ENCODE data around the gene LRIT2.

The LRIT2 gene

DNA sequence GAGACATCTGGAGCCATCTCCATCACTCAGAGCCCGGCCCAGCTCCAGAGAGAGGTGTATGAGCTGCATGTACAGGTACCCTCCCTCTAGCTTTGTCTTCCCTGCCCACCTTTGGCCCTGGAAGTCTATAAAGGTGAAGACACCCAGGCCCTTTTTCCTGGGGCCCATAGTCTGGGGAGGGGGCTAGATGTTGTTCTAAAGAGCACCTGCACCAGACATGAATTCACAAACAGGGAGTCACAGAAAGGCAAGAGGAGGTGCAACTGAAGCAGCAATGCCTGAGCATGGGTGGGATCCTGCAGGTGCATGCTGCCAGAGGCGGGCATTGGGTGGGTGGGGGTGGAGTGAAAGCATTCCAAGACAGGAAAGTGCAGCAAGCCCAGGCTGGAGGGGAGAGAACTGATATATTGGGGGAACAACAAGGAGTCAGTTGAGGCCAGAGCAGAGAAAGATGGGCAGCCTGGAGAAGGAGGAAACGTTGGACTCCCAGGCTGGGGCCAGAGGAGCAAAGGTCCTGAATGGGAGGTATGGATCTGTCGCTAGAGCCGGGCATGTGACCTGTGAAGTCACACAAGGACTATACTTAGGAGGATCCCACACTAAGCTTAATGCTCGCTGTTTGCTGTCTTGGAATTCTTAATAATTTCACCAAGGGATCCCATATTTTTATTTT lies 19.4 kb downstream of the LRIT2 start:
- no peak for DNase-seq (ENCODE audit: low spot score)

DNA sequence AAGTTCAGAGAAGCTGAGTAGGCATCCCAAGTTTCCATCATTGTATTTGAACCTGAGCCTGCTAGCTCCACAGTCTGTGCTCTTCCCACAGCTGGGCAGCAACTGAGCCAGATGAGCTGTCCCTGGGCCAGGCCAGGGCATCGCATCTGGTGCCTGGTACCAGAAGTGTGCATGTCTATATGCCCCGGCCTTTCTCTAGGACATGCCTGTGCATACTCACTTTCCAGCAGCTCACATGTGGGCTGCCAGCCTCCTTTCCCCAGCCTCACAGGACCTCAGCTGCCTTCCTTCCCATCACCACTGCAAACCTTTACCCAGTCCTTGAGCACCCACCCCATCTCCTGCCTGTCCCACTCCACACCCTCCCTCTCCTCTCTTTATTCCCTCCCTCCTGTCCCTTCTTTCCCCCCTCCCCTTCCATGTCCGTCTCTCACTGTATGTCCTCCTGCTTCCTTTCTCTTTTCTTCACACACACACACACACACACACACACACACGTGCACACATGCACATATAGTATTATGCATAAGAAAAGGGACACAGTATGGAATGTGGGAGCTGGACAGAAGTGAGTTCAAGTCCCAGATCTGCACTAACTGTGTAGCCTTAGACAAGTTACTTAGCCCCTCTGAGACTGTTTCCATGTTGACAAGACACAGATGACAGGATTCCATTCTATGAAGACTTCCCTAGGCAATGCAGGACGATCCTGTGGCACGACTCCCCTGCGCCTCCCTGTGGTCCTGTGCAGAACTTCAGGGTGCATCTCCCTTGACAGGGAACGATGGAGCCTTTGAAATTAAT lies 20.1 kb downstream of the LRIT2 start:
- DNase-seq (ENCODE audit: low spot score), result peak; percentile 63

DNA sequence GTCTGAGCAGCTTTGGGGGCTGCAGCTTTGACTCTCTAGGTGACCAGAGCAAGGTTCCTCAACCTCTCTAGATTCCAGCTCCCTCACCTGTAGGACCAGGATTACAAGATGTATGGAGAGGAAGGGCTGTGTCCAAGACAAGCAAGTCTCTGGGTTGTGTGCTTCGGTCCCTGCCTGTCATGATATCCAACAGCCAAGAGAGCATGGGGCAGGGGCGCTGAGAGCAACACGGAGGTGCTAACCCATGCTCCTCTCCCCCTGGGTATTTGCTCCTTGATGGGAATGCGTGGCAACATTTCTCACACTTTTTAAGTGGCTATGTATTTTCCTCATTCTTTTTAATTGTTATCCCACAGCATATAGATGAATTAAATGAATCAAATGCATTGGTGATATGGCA lies 20.7 kb downstream of the LRIT2 start:
- DNase-seq (ENCODE audit: low spot score), result no peak

DNA sequence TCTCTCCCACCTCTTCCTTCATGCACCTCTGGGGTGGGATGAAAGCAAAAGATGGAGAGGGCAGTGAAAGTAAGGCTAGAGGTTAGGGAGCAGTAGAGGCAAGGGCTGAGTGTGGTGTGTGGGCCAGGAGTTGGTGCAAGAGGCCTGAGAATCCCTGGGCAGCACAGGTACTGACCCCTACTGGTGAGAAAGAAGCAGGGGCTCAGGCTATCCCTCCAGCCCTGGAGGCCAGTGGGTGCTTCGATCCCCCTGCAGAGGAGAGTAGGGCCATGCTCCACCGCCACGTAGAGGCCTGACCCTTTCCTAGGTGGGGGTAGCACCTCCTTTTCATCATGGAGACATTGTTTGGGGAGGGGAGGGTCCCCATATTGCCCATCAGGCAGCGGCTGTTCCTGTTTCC lies 21.2 kb downstream of the LRIT2 start:
- no peak for DNase-seq (ENCODE audit: low spot score)

DNA sequence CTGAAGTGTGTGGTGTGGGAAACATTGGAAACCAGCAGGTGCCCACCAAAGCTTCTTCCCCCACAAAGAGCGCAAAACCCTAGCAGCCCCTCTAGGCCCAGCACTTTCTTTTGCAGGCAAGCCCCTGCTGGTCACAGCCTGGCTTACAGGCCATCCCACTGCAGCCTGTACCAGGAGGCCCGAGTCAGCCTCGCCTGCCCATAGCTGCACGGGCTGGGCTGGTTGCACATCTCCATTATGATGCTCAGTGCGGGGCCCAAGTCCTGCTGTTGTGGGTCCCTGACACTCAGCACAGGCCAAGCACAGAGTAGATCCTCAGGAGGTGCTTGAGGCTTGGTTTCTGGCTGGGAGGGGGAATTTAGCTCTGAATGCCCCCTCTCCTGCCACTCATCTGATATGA lies 23.0 kb downstream of the LRIT2 start:
- DNase-seq (ENCODE audit: low spot score), result no peak

DNA sequence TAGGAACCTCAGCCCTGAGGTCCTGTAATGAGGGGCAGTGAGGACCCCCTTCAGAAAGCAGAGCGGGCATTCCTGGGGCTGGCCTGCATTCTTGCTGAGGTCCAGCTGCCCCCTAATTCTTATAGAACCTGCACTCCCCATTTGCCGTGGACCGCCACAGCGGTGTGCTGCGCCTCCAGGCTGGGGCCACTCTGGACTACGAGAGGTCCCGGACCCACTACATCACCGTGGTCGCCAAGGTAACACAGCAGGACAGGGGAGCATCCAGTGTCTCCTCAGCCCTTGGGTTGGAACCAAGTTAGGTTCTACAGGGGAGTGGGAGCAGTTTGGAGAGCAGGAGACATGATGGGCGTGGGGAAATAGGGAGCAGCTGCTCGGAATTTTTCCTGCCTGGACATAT lies 23.7 kb downstream of the LRIT2 start:
- no peak for DNase-seq (ENCODE audit: low spot score)

DNA sequence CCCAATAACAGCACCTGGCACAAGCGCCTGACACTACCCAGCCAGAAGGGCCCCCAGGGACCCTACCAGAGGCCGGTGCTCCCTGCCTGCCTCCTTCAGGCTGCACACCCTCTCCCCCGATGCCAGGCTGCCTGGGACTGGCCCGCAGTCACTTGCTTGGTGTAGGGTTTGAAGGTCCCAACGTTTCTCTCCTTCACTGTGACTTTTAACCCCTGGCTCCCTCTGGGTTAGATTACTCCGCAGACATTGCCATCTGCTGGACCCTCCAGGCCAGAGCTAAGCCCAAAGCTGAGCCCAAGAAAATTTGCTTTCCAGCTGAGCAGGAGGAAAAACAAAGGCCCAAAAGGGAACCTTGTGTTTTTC lies 24.1 kb downstream of the LRIT2 start:
- DNase-seq (ENCODE audit: low spot score), result no peak

DNA sequence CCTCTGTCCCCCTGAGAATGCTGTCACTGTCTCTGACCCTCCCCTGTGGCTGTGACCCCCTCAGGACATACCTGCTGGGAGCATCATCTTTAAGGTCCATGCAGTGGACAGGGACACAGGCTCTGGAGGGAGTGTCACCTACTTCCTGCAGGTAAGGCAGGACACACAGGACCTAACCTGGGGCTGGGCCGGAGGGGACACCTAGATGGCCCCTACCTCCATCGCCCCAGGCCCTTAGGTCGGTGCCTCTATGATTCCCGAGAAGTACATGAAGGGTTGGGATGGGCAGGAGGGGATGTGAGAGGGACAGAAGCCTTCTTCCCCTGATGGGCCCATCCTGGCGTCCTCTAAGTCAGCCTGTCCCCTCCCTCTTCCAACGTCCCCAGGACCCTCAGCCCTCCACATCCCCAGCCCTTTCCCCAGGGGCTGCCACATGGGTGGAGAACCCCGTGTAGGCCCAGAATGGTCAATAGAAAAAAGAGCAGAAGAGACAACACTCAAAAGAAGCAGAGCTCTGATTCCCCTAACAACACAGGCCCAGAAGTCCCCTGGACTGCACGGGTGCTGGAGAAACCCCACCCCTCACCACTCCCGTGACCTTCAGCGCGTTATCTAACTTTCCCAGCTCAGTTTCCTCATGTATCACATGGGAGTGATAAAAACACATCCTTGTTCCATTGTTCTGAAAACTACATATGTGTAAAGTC lies 24.7 kb downstream of the LRIT2 start:
- no peak for DNase-seq (ENCODE audit: low spot score)

DNA sequence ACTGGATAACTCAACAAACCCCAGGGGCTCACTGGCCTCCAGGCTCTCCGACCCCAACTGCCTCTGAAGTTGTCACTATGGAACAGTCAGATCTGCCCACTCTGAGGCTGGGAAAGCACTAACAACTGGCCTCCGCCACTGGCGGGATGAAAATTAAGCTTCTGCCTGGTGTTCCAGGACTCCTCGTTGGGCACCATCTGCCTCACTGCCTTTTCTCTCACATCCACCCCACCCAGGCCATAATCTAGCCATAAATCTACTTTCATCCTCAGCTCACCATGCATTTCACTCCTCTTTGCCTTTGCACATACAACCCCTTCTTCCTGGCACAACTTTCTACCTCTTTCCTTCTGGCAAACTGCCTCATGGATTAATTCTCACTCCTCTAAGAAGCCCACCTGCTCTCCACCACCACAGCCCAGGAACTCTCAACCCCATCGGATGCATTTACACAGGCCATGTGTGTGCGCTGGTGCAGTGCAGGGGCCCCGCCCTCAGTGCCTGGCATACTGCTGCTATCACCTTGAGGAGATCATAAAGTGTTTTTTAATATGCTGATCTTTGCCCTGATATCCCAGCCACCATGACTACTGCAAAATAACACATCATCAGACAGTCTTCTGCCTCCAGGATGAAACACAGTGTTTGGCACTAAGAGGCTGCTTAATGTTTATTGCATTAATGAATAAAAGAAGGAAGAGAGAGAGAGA lies 27.0 kb downstream of the LRIT2 start:
- no peak for DNase-seq (ENCODE audit: low spot score)

DNA sequence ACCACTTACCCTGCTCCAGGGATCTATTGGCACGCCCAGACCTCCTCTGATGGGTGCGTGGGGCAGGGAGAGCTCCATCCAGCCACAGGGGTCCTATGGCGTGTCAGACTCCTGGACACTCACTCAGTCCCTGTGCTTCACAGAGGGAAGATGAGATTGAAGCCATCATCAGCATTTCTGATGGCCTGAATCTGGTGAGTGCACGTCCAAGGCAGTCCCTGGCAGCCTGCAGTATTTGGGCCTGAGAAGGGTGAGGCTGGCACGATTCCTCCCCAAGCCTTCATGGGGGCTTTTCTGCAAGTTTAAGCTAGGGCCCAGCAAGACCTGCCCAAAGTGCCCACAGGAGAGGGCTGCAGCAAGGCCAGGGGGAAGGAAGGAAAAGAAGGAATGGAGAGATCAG lies 27.7 kb downstream of the LRIT2 start:
- DNase-seq (ENCODE audit: low spot score), result no peak

DNA sequence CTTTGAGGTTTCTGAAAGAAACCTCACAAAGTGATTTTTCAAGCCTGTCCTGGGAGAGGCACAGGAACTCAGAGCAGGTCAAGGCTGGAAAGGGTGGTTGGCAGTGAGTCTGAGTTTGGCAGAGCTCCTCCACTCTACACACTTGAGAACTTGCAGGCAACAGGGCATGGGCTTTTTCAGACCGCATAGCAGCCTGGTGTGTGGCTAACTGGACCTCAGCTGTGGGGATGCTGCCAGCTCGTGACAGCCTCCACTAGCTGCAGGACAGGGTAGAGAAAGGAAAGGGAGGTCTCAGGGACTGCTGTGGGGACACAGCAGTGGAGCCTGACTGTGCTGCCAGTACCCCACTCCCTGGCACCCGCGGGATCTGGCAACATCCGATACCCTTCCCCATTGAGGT lies 28.4 kb downstream of the LRIT2 start:
- DNase-seq (ENCODE audit: low spot score), result no peak

DNA sequence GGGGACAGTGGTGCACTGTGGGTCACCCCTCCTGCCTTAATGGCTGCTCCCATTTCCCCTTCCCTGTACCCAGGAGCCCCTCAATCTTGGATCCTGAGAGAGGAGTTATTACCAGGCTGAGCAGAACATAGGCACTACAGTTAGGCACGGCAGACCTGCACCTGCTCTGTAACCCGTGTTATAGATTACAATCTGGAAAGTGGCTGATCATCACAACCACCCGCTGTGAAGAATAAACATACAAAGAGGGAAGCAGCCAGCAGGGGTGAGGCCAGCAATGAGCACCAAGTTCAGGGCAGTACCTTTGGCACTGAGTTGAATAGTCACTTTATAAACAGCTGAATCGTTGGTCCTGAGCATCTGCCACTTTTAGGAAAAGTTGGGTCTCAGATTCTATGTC lies 29.3 kb downstream of the LRIT2 start:
- no peak for DNase-seq (ENCODE audit: low spot score)

DNA sequence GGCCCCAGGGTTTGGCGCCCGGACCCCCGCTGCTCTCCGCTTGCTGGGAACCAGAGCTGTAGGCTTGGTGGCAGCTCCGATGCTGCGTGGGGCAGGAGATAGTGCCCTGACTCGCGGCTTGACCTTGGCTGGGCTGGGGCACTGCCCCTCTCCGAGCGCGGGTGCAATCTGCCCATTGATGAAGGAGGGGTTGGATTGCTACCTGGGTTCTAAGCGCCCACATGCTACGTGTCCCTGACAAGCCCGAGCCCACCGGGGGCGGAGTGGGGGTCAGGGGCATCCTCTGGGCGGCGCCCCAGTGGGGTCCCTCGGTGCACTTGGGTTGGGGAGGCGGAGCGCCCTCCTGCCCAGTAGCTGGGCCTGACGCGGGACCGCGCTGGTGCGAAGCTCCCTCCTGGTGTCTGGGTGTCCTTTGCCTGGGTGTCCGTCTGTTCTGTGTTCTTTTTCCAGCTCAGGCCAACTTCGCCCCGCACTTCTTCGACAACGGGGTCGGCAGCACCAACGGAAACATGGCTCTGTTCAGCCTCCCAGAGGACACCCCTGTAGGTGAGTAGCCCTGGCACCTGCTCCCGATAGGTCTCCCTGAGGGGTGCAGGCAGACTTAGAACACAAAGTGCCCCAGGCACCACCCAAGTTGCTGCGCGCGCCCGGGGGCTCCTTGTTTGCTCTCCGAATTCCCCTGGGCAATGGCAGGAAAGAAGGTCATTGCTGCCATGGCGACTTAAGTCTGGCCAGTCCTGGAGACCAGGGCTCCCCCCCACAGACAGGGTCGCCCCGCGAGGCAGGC lies 30.1 kb downstream of the LRIT2 start:
- no peak for DNase-seq (ENCODE audit: low spot score)

DNA sequence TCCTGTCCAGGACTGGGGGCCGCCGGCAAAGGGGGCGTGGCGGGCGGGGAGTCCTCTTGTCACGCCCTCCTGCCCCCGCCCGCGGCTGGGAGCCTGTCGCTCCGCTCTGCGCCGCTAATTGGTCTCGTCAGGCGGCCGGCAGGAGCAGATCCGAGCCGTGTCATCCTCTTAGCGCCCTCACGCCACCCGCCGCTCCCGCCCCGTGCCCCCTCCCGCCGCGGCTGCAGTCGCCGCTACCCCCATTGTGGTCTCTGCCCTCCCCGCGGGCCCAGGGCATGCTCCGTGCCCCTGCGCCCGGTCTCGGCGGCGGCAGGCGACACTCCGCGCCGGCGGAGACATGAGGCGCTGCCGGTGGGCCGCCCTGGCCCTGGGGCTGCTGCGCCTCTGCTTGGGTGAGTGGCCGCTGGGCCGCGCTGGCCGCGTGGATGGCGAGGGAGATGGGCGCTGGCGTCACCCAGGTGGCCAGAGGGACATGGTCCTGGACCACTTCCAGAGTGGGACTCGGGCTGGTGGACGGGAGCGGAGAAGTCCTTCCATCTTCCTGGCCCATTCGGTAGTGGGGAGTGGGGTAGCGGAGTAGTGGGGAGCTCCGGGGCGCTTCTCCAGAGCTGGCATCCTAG lies 30.8 kb downstream of the LRIT2 start, which contains the start of gene CDHR1:
Gene CDHR1 (plus strand): TSS at position 114 of the 620 bp plus-strand sequence. CDS start 224 bp downstream, at position 338.
- no peak for DNase-seq (ENCODE audit: low spot score)

DNA sequence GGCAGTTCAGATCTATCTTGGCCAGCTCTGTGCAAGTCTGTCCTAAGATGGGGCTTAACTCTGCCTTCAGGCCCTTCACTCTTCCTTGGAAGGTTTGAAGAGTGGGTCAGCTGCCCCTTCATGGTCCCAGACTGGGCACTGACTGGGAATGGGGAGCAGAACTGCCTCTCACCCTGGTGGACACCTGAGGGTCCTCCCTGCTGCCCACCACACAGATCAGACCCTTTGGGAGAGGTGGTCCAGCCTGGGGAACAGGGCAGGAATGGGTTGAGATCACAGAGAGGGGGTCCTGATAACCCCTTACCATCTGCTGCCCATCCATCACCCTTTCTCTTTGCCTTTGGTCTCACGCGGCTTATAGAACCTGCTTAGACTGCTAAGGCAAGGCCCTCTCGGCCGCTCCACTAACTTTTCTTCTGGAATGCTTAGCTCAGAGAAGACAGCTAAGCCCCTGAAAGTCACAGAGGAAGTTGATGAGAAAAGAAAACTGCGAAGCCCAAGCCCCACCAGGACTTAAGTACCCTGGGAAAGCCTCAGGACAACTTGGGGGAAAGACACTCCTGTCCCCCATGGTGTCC lies 31.4 kb downstream of the LRIT2 start:
- no peak for DNase-seq (ENCODE audit: low spot score)

DNA sequence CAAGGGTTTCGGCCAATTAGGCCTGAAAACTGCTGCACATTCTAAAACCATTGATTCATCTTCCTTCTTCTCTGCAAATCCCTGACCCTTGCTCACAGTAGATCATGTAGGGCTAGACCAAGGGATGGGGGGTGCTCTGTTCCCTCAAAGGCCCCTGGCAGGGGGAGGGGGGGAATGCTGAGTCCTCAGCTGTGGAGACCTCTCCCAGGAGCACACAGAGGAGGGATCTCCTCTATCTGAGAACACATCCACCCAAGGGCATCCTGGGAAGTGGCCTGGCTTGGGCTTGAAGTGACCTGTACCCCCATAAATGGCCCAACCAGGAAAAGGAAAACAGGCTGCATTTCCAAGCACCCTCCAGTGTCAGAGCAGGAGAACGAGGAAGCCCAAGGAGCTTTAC lies 32.0 kb downstream of the LRIT2 start:
- DNase-seq (ENCODE audit: low spot score), result no peak

DNA sequence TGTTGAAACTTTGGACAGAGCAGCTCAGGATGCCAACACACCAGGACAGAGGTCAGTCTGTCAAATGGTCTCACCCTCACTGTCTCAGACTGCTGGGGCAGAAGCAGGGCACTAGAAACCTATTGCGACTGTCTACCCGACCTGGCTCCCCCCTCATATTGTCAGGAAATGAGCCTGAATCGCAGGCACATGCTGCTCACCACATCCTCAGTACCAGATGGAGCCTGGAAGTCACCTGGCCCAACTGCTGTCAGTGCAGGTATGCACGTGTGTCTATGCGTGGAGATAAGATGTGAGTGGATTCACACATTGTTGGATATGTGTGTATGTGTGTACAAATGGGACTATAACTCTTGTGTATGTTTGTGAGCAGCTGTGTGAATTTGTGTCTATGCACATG lies 34.2 kb downstream of the LRIT2 start:
- DNase-seq (ENCODE audit: low spot score), result no peak

DNA sequence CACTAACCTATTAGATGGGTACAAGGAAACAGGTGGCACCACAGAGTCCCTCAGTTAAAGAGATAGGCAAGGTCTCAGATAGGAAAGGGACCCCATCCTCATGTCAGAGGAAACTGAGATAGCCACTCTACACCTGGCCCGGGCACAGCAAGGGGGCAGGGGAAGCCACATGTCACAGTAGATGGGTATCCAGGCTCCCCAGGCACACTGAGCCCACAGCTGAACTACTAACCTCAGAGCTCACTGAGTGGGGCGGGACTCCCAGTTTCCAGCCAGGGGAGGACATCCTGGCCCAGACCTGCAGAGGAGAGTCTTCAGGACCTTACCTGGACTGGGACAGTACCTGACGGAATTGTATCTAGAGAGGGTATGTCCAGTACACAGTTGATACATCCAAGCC lies 34.7 kb downstream of the LRIT2 start:
- DNase-seq (ENCODE audit: low spot score), result no peak

DNA sequence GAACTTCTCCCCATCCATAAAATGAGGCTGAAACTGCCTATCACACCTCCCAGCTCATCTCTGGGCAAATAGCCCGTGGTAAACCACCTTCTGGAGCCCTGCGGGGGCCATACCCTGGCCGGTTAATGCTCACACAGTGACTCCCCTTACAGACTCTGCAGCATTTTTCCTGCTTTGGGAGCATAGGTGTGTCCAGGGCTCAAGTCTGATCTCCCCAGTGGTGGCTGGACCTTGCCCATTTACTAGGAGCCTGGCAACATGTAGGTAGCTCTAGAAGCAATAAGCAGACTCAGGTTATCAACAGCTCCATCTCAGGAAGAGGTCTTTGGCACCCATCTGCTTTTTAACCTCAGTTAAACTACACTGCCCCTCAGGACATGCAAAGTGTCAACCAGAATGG lies 36.5 kb downstream of the LRIT2 start:
- DNase-seq (ENCODE audit: low spot score), result no peak

DNA sequence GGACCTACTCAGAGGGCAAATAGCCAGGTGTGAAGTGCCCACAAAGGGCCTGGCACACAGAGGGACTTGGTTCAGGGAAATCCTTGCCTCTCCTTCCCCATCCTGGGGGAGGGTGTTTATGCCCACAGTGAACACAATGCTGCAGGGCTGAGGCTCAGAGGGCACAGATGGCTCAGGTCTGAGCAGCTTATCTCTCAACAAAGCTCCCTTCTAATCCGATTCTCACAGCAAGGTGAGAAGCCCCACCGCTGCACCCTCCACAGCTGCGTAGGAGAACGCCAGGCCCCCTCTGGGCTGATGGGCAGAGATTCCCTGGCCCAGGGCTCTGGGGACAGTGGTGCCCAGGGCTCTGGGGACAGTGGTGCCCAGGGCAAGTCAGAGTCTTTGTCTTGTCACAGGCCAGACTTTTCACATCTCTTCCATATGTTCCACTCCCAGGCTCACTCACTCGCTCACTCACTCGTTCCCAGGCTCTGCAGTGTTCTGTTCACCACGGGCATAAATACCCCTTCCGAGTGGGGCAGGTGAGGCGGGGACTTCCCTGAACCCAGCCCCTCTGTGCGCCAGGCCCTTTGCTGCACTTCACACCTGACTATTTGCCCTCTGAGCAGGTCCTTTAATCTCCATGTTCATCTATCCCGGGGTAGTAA lies 39.7 kb downstream of the LRIT2 start:
- DNase-seq (ENCODE audit: low spot score), result no peak

Data from hepatic stellate cell (primary cell).